Stromal cell of bone marrow (primary cell): ENCODE results near the gene KBTBD7.

Experiments
- DNase-seq: peaks from one replicate; pipeline ENCODE4 v3.0.0-alpha.2; 2012; ENCODE audit warnings: low read depth

The KBTBD7 gene

GRCh38 chr13:41193919-41194824 is at the start of gene KBTBD7:
TSS of gene KBTBD7 (minus strand) at chr13:41194569. CDS start at chr13:41194257, 312 bp downstream.
- peak; percentile 96 for DNase-seq

GRCh38 chr13:41241626-41242025 is 47.3 kb upstream of the KBTBD7 start:
- DNase-seq: no peak

- DNase-seq: no peak
These were observed 42.0 kb upstream of the KBTBD7 start for GRCh38 chr13:41236369-41236768.

- DNase-seq: no peak
These were observed 38.5 kb upstream of the KBTBD7 start for GRCh38 chr13:41232578-41233480.

GRCh38 chr13:41231786-41232185 is 37.4 kb upstream of the KBTBD7 start:
- DNase-seq: no peak

- DNase-seq: no peak
These were observed 36.8 kb upstream of the KBTBD7 start for GRCh38 chr13:41231025-41231677.

- DNase-seq: no peak
These were observed 35.0 kb upstream of the KBTBD7 start for GRCh38 chr13:41229356-41229755.

GRCh38 chr13:41224113-41225110 is 30.0 kb upstream of the KBTBD7 start:
- no peak for DNase-seq

GRCh38 chr13:41222259-41222852 is 28.0 kb upstream of the KBTBD7 start:
- no peak for DNase-seq

GRCh38 chr13:41220401-41220800 is 26.0 kb upstream of the KBTBD7 start:
- no peak for DNase-seq

- DNase-seq: no peak
These were observed 21.8 kb upstream of the KBTBD7 start for GRCh38 chr13:41216160-41216559.

GRCh38 chr13:41213919-41214318 is 19.6 kb upstream of the KBTBD7 start:
- DNase-seq: no peak

- no peak for DNase-seq
These were observed 18.9 kb upstream of the KBTBD7 start for GRCh38 chr13:41213316-41213715.

GRCh38 chr13:41212881-41213280 is 18.5 kb upstream of the KBTBD7 start:
- DNase-seq: no peak

- no peak for DNase-seq
These were observed 16.7 kb upstream of the KBTBD7 start for GRCh38 chr13:41211062-41211461.

- DNase-seq: no peak
These were observed 12.1 kb upstream of the KBTBD7 start for GRCh38 chr13:41206467-41206866.

GRCh38 chr13:41203810-41204209 is 9.4 kb upstream of the KBTBD7 start:
- DNase-seq: no peak

- no peak for DNase-seq
These were observed 5.8 kb upstream of the KBTBD7 start for GRCh38 chr13:41200126-41200525.

GRCh38 chr13:41199526-41199925 is 5.2 kb upstream of the KBTBD7 start:
- DNase-seq: no peak

GRCh38 chr13:41199079-41199478 is 4.7 kb upstream of the KBTBD7 start:
- no peak for DNase-seq

GRCh38 chr13:41196620-41197019 is 2.3 kb upstream of the KBTBD7 start:
- no peak for DNase-seq
